IPS-18a (cell line): ENCODE results near the gene CTAG1B.
"Not testable (repeated sequence)": the region's sequence is repeated elsewhere in the genome, so short reads cannot be mapped to it uniquely, and the experiment has no call there.

Experiments used
- H3K27ac ChIP-seq: one replicate; pipeline ENCODE4 v1.5.1; 2013; ENCODE audit warnings: low read length
- H3K27me3 ChIP-seq: one replicate; pipeline ENCODE4 v1.6.1; 2013; ENCODE audit warnings: mild to moderate bottlenecking, low read length; ENCODE audit not compliant: control insufficient read depth, insufficient read depth
- H3K36me3 ChIP-seq: one replicate; pipeline ENCODE4 v1.6.1; 2013; ENCODE audit warnings: low read depth, low read length; ENCODE audit not compliant: control insufficient read depth
- H3K4me1 ChIP-seq: one replicate; pipeline ENCODE4 v1.6.1; 2013; ENCODE audit warnings: low read depth, low read length; ENCODE audit not compliant: control insufficient read depth
- H3K4me3 ChIP-seq: one replicate; pipeline ENCODE4 v1.5.1; 2013; ENCODE audit warnings: low read length
- H3K9ac ChIP-seq: one replicate; pipeline ENCODE4 v1.6.1; 2013; ENCODE audit warnings: mild to moderate bottlenecking, low read length, moderate library complexity
- H3K9me3 ChIP-seq: one replicate; pipeline ENCODE4 v1.6.1; 2013; ENCODE audit warnings: low read depth, low read length; ENCODE audit not compliant: control insufficient read depth

The CTAG1B gene

DNA sequence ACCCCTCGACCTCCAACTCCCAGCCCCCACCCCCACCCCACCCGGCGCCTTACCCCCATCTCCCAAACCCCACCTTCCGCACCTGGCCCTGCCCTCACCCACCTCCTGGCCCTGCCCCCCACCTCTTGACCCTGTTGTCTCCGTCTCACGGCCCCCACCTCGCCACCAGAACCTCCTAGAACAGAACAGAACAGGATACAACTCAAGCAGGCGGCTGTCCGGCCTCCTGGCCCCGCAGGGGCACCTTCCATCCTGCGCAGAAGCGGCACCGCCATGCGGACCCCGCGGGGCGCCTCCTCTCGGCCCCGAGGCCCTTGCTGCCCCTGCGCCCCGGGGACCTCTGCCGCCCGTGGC lies 33.9 kb upstream of the CTAG1B start:
- no peaks in the 10 kb centered on the region for H3K36me3 ChIP-seq
- peaks cover 4% of the 10 kb centered on the region for H3K9me3 ChIP-seq
- H3K4me1 ChIP-seq, result no peaks in the 10 kb centered on the region
- no peak overlapping the region for H3K4me3 ChIP-seq
- no peak overlapping the region for H3K27ac ChIP-seq
- H3K9ac ChIP-seq, result no peak overlapping the region
- H3K27me3 ChIP-seq, result no peaks in the 10 kb centered on the region

DNA sequence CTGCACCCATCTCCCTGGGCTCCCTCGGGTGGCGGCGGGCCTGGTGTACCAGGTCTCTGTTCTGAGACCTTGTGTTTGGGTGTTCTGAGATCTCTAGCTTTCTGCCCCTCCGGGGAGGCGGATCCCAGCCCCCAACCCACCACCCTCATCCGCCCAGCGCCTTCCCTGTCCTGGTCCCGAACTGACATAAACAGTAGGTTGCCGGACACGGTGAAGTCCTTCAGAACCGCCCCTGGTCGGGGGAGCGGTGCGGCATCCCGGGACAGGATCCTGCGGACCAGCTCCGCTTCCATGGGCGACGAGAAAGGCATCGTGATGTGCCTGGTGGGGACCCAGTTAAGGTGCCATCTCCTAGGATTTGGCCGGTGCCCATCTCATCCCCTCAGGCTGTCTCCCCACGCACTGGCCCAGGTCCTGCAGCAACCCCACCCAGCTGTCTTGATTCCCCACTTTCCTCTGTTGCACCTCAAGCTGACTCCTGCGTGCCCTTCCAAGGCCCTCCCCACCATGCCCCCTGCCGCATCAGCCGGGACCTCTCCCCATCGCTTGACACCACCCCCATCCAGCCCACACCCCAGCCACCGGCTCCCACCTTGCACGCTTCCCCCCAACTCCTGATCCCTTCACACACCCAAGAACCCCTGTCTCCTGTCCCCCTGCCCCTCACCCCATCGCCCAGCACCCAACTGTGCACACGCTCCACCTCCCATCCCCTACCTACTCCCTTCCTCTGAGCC lies 33.4 kb upstream of the CTAG1B start:
- Histone ChIP-seq H3K27me3 (no peaks in the 10 kb centered on the region), H3K27ac (no peak overlapping the region), H3K4me1 (no peaks in the 10 kb centered on the region), H3K4me3 (no peak overlapping the region), H3K9me3 (peaks cover 4% of the 10 kb centered on the region), H3K9ac (no peak overlapping the region), H3K36me3 (no peaks in the 10 kb centered on the region)

DNA sequence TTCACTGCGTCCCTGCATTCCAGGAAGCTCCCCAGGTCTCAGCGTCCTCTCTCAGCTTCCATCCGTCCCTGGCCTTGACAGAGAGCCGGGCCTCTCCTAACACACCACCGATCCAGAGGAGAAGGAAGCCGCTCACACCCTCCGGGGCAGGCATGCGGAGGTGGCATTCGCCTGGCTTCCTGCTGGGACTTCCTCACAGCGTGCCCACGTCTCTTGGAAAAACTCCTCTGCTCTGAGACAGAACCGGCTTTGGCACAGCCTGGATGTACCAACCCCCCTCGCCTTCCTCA lies 31.1 kb upstream of the CTAG1B start:
- H3K4me3 ChIP-seq, result no peak overlapping the region
- H3K27me3 ChIP-seq, result no peaks in the 10 kb centered on the region
- H3K27ac ChIP-seq, result no peak overlapping the region
- peaks cover 4% of the 10 kb centered on the region for H3K9me3 ChIP-seq
- H3K9ac ChIP-seq, result no peak overlapping the region
- H3K36me3 ChIP-seq, result no peaks in the 10 kb centered on the region
- H3K4me1 ChIP-seq, result no peaks in the 10 kb centered on the region

DNA sequence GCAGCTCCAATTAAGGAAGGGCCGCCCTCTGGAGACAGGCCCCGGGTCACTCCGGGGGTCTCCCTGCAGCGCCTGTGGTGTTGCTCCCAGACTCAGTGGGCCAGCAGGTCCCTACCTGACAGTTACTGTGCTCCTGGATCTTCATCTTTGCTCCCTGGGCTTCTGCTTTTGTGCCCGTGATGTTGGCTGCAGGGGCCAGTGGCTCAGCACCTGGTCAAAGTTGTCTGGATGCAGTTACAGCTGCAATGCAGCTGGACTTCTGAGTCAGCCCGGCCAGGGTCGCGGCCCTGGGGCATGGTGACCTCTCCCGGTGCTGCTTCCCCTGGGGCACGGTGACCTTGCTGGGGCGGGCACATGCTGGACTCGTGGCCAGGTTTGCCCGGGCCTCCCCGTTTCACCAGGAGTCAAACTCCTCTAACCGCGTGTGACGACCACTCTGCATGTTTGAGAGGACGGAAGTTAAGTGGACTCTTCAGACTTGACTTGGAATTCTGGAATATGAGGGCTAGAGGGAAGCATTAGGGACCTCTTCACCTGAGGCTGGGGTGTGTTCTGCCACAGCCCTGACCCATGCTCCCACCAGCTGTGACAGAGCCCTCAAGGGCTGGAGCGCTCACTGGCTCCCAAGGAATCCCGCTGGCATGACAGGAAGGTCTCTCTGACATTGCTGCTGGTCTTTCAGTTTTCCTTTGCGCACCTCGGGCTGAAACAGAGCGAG lies 30.6 kb upstream of the CTAG1B start:
- Histone ChIP-seq H3K9ac (no peak overlapping the region), H3K4me3 (no peak overlapping the region), H3K27me3 (no peaks in the 10 kb centered on the region), H3K27ac (no peak overlapping the region), H3K4me1 (no peaks in the 10 kb centered on the region), H3K9me3 (peaks cover 4% of the 10 kb centered on the region), H3K36me3 (no peaks in the 10 kb centered on the region)

DNA sequence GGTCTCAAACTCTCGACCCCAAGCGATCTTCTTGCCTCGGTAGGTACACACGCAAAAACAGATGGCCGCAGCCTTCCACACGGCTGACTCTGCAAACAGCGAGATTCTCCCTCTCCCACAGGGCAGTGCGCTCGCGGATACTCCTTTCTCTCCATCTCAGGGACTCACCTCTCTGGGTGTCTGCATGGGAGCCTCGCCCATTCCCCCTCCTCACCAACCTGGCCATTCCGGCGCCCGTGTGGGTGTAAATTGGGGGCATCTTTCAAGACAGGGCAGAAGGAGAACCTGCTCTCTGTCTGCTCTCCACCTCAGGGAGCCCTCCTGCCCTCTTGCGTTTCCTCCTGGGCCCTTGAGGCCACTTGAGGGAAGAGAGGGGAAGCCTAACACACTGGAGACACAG lies 29.8 kb upstream of the CTAG1B start:
- H3K27ac ChIP-seq, result no peak overlapping the region
- H3K27me3 ChIP-seq, result no peaks in the 10 kb centered on the region
- H3K9ac ChIP-seq, result no peak overlapping the region
- no peaks in the 10 kb centered on the region for H3K4me1 ChIP-seq
- peaks cover 4% of the 10 kb centered on the region for H3K9me3 ChIP-seq
- no peak overlapping the region for H3K4me3 ChIP-seq
- H3K36me3 ChIP-seq, result no peaks in the 10 kb centered on the region

DNA sequence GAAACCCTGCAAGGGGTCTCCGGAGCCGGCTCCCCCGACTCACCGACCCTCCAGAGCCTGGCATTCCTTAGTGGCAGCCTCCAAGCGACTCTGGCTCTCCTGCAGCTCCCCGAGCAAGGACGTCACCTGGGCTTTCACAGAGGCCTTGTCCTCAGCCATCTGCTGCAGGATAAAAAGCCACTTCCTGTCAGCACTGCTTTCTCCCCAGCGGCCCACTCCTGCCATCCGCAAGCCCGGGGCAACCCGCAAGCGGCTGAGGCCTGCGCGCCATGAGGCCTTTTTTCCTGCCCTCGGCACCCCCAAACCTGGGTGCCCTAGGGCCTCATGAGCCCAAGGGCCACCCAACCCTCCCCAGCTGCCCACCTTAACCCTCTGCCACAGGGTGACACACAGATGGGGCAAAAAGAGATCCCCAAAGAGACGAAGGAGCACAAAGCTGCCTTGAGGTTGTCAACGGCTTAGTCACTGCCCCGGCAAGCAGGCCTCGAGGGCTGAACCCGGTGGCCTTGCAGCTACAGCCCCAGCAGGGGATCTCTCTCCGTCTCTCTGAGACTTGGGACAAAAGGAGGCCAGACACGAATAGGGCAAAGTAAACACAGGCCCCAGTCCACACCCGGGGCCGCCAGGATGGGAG lies 26.8 kb upstream of the CTAG1B start:
- H3K9ac ChIP-seq, H3K9me3 ChIP-seq, H3K4me3 ChIP-seq, H3K4me1 ChIP-seq, H3K36me3 ChIP-seq, H3K27me3 ChIP-seq, H3K27ac ChIP-seq: not testable (repeated sequence)

DNA sequence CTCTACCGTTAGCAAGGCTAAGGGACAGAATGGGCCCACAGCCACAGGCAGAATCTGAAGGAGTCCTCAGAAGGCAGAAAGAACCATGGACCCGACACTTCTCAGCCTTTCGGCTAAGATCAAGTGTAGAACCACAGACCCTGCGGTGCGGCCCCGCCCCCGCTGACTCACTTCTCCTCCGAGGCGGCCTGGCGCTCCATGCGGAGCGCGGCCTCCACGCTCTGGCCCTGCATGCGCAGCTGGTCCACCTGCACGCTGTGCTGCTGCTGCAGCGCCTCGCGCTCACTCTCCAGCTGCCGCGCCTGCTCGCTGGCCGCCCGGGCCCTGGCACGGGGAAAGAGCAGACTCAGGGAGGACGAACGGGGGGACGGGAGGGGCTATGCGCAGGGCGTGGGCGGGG lies 24.6 kb upstream of the CTAG1B start:
- not testable (repeated sequence) for H3K9ac ChIP-seq, H3K4me1 ChIP-seq, H3K27ac ChIP-seq, H3K4me3 ChIP-seq, H3K9me3 ChIP-seq, H3K36me3 ChIP-seq, H3K27me3 ChIP-seq

DNA sequence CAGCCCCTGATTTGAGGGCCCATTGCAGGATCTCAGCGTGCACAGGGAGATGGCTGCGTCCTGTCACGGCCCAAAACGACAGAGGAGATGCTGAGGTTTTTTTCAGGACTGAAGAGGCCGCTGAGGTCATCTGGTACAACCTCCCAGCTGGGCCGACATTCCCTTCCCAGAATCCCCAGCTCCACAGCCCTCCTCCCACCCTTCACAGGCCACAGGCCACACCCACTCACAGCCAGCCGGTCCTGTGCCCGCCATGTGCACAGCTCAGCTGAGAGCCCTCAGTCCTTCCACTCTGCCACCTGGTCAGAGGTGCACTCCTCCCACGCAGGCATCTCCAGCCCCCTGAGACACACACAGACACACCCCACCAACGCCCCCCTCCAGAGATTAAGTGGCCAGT lies 22.7 kb upstream of the CTAG1B start:
- not testable (repeated sequence) for H3K4me3 ChIP-seq, H3K27ac ChIP-seq, H3K36me3 ChIP-seq, H3K27me3 ChIP-seq, H3K4me1 ChIP-seq, H3K9me3 ChIP-seq, H3K9ac ChIP-seq

DNA sequence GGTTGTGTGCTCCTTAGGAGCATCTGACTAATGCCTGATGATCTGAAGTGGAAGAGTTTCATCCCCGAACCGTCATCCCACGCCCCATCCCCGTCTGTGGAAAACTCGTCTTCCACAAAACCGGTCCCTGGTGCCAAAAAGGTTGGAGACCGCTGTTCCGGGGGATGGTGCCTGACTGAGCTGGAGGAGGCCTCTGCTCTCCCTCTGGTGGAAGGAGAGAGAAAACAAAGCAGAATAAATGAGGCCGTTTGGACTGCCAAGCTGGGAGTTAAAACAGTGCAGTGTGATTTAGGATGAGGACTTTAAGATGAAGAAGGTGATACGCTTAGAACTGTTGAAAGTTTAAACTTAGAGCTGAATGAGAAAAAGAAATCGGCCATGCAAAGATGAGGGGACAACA lies 14.6 kb upstream of the CTAG1B start:
- not testable (repeated sequence) for H3K9me3 ChIP-seq, H3K4me1 ChIP-seq, H3K27ac ChIP-seq, H3K36me3 ChIP-seq, H3K4me3 ChIP-seq, H3K9ac ChIP-seq, H3K27me3 ChIP-seq

DNA sequence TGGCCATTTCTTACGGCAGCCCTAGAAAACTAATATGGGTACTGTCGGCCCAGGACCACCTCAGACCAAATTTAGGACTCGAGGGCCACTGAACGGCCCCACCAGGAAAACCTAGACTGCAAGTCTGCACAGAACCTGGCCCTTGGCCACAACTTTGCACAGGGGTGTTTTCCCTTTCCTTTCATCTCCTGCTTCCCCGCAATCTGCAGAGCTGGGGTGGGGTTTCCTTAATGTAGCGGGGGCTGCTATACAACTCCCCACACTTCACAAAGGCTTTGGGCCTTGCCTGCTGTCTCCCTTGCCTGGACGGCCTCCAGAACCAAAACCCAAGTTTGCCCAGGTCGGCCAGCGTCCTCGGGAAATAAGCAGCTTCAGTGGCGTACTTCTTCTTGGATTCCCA lies 11.9 kb upstream of the CTAG1B start:
- H3K9ac ChIP-seq, H3K4me3 ChIP-seq, H3K9me3 ChIP-seq, H3K27me3 ChIP-seq, H3K27ac ChIP-seq, H3K4me1 ChIP-seq, H3K36me3 ChIP-seq: not testable (repeated sequence)

DNA sequence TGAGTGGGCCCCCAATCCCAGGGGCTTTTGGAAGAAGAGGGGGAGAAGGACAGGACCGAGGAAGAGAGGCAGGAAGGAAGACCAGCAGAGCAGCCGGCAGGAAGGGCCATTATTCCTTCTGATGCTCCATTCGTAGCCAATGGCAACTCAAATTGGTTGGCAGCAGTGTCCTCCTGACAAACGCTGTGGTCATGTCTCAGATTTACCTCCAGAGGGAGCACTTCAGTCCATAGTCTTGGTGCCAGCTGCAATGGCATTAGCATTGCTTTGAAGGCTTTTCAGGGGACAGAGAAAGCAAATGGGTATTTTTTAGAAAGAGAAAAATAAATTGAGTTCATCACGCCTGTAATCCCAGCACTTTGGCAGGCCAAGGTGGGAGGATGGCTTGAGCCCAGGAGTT lies 9.9 kb upstream of the CTAG1B start:
- H3K4me3 ChIP-seq, H3K4me1 ChIP-seq, H3K9me3 ChIP-seq, H3K36me3 ChIP-seq, H3K9ac ChIP-seq, H3K27ac ChIP-seq, H3K27me3 ChIP-seq: not testable (repeated sequence)

DNA sequence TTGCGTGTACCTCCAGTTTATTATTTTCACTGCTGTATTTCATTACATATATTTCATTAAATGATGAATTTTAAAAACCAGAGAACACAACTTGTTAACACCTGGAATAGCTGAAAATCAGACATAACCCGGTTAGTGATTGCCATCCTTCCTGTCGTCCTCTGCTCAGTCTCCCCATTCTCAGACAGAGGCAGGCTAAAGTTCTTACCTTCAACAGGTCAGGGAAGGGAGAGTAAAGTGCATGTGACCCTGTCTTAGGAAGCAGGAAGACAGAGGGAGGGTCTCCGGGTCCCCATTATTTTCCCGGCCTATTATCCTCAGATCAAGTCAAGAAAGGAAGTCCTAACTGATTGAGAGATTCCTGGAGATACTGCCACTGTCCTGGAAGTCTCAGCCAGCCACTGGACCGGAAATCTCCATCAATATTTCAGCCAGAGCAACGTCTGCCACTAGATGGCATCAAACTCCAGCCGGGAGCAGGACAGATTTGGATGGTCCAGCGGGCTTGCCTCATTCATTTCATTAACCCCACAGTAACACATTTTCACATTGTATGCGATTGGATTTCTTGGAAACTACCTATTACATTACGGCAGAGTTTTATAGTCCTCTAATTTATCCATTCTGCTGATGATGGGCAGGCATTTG lies 1.8 kb upstream of the CTAG1B start:
- not testable (repeated sequence) for H3K27ac ChIP-seq, H3K36me3 ChIP-seq, H3K4me3 ChIP-seq, H3K9ac ChIP-seq, H3K9me3 ChIP-seq, H3K27me3 ChIP-seq, H3K4me1 ChIP-seq
